IMR-90 (cell line): ENCODE data around the gene MAPK10. TPM values are rescaled to one million over a fixed set of nuclear protein-coding genes. Genes with fewer than 3 reads are reported as not detected.

Experiments
- ATAC-seq: fragments of 200-7000 bp; cut with Tn5 transposase; 2 replicates; pipeline ENCODE4 v1.9.1; 2020; ENCODE audit warnings: low read depth, mild to moderate bottlenecking, moderate library complexity
- BruUV-seq: library from RNA; stranded (reverse); fragments of 400-500 nt; replicated peaks from 2 replicates; lab custom pipeline; 2021; lab: Mats Ljungman, UMichigan
- CTCF ChIA-PET: fragments of 300-600 bp; formaldehyde crosslinking; extraction: SDS; loops from one replicate; lab custom pipeline; 2021; ENCODE audit warnings: antibody characterized with exemption; lab: Yijun Ruan, JAX
- POLR2A ChIA-PET: fragments of 300-600 bp; sonication (Branson Sonifier 250); formaldehyde crosslinking; loops from one replicate; lab custom pipeline; 2022; ENCODE audit warnings: antibody characterized with exemption; ENCODE audit not compliant: unreplicated experiment; lab: Charles Lee
- DNase-seq: peaks from one replicate; pipeline ENCODE4 v3.0.0; 2013
- H2AFZ ChIP-seq: replicated peaks from 2 replicates; pipeline ENCODE3; 2013; ENCODE audit warnings: low read length, mild to moderate bottlenecking; ENCODE audit not compliant: poor library complexity
- H2AK5ac ChIP-seq: 2 replicates; pipeline ENCODE4 v1.6.1; 2013; ENCODE audit warnings: low read depth, low read length, inconsistent platforms
- H2AK9ac ChIP-seq: replicated peaks from 2 replicates; pipeline ENCODE3; 2013; ENCODE audit warnings: mild to moderate bottlenecking, low read depth, low read length, moderate library complexity; ENCODE audit not compliant: poor library complexity
- H2BK120ac ChIP-seq: 2 replicates; pipeline ENCODE4 v1.6.1; 2013; ENCODE audit warnings: low read depth, low read length, inconsistent platforms
- H2BK15ac ChIP-seq: 3 replicates; pipeline ENCODE4 v1.6.1; 2013; ENCODE audit warnings: low read depth, low read length, inconsistent platforms
- H2BK20ac ChIP-seq: 2 replicates; pipeline ENCODE4 v1.6.1; 2013; ENCODE audit warnings: low read depth, mild to moderate bottlenecking, inconsistent platforms, low read length, moderate library complexity
- H2BK5ac ChIP-seq: 2 replicates; pipeline ENCODE4 v1.6.1; 2013; ENCODE audit warnings: mild to moderate bottlenecking, low read depth, low read length, inconsistent platforms; ENCODE audit not compliant: poor library complexity, severe bottlenecking
- H3K14ac ChIP-seq: replicated peaks from 2 replicates; pipeline ENCODE4 v1.6.1; 2013; ENCODE audit warnings: low read depth, low read length, inconsistent platforms
- H3K18ac ChIP-seq: 2 replicates; pipeline ENCODE4 v1.6.1; 2013; ENCODE audit warnings: low read depth, low read length, control low read depth
- H3K23ac ChIP-seq: 2 replicates; pipeline ENCODE4 v1.6.1; 2013; ENCODE audit warnings: low read depth, low read length, inconsistent platforms
- H3K27ac ChIP-seq: 2 replicates; pipeline ENCODE4 v1.5.1; 2013; ENCODE audit warnings: mild to moderate bottlenecking, control low read depth, low read length; ENCODE audit not compliant: insufficient read depth
- H3K27me3 ChIP-seq: 2 replicates; pipeline ENCODE4 v1.6.1; 2013; ENCODE audit warnings: low read length; ENCODE audit not compliant: control insufficient read depth, insufficient read depth
- H3K36me3 ChIP-seq: 2 replicates; pipeline ENCODE4 v1.6.1; 2013; ENCODE audit warnings: low read length, mixed read lengths; ENCODE audit not compliant: control insufficient read depth, insufficient read depth
- H3K4ac ChIP-seq: 2 replicates; pipeline ENCODE4 v1.6.1; 2013; ENCODE audit warnings: low read depth, low read length, inconsistent platforms
- H3K4me1 ChIP-seq: 2 replicates; pipeline ENCODE4 v1.6.1; 2013; ENCODE audit warnings: low read length, mixed read lengths; ENCODE audit not compliant: control insufficient read depth, insufficient read depth
- H3K4me2 ChIP-seq: 2 replicates; pipeline ENCODE4 v1.6.1; 2013; ENCODE audit warnings: low read depth, mild to moderate bottlenecking, control low read depth, low read length, moderate library complexity
- H3K4me3 ChIP-seq: 2 replicates; pipeline ENCODE4 v1.5.1; 2013; ENCODE audit warnings: low read depth, mild to moderate bottlenecking, control low read depth, low read length, moderate library complexity; ENCODE audit not compliant: insufficient read depth
- H3K56ac ChIP-seq: 2 replicates; pipeline ENCODE4 v1.6.1; 2013; ENCODE audit warnings: low read length, inconsistent platforms; ENCODE audit not compliant: insufficient read depth; ENCODE audit errors: extremely low read depth
- H3K79me1 ChIP-seq, 2 experiments: 2 replicates each; pipeline ENCODE4 v1.6.1; 2013; ENCODE audit warnings: low read length in 2 of 2, inconsistent platforms in 1 of 2, low read depth in 1 of 2
- H3K9ac ChIP-seq: 2 replicates; pipeline ENCODE4 v1.6.1; 2013; ENCODE audit warnings: low read depth, low read length, control low read depth
- H3K9me1 ChIP-seq: 2 replicates; pipeline ENCODE4 v1.6.1; 2013; ENCODE audit warnings: low read length, inconsistent platforms; ENCODE audit not compliant: insufficient read depth
- H3K9me3 ChIP-seq: 2 replicates; pipeline ENCODE4 v1.6.1; 2013; ENCODE audit warnings: low read length; ENCODE audit not compliant: control insufficient read depth, insufficient read depth
- H4K20me1 ChIP-seq: 2 replicates; pipeline ENCODE4 v1.6.1; 2013; ENCODE audit warnings: low read length, inconsistent platforms; ENCODE audit not compliant: insufficient read depth
- H4K5ac ChIP-seq: 2 replicates; pipeline ENCODE4 v1.6.1; 2013; ENCODE audit warnings: mild to moderate bottlenecking, low read depth, low read length, control low read depth
- H4K8ac ChIP-seq, 2 experiments: 2 replicates each; pipeline ENCODE4 v1.6.1; 2013; ENCODE audit warnings: low read depth in 2 of 2, low read length in 2 of 2, control low read depth in 1 of 2, inconsistent platforms in 1 of 2
- H4K91ac ChIP-seq: 2 replicates; pipeline ENCODE4 v1.6.1; 2013; ENCODE audit warnings: low read depth, low read length, inconsistent platforms; ENCODE audit not compliant: insufficient read depth
- BHLHE40 ChIP-seq: fragments of 150-350 bp; IDR thresholded peaks from 2 replicates; pipeline ENCODE4 v1.6.1; 2016; ENCODE audit warnings: mild to moderate bottlenecking, low read depth, low read length
- CEBPB ChIP-seq: IDR thresholded peaks from 2 replicates; pipeline ENCODE4 v1.6.1; 2012; ENCODE audit warnings: low read depth, low read length, improper control_type of control experiment
- CHD1 ChIP-seq: IDR thresholded peaks from 2 replicates; pipeline ENCODE4 v1.6.1; 2012; ENCODE audit warnings: low read depth, low read length, improper control_type of control experiment
- ELK1 ChIP-seq: fragments of 150-350 bp; IDR thresholded peaks from 2 replicates; pipeline ENCODE4 v1.6.1; 2016; ENCODE audit warnings: low read depth, mild to moderate bottlenecking, low read length, moderate library complexity, borderline replicate concordance
- FOS ChIP-seq: fragments of 150-350 bp; IDR thresholded peaks from 2 replicates; pipeline ENCODE4 v1.6.1; 2016; ENCODE audit warnings: low read depth, low read length
- MAFK ChIP-seq: IDR thresholded peaks from 2 replicates; pipeline ENCODE4 v1.6.1; 2012; ENCODE audit warnings: low read depth, low read length, improper control_type of control experiment
- NFE2L2 ChIP-seq: fragments of 150-350 bp; IDR thresholded peaks from 2 replicates; pipeline ENCODE4 v1.6.1; 2016; ENCODE audit warnings: low read depth, mild to moderate bottlenecking, low read length
- RAD21 ChIP-seq: IDR thresholded peaks from 2 replicates; pipeline ENCODE4 v1.6.1; 2012; ENCODE audit warnings: low read length, improper control_type of control experiment
- RCOR1 ChIP-seq: IDR thresholded peaks from 2 replicates; pipeline ENCODE4 v1.6.1; 2012; ENCODE audit warnings: mild to moderate bottlenecking, low read length, improper control_type of control experiment; ENCODE audit not compliant: insufficient replicate concordance
- RFX5 ChIP-seq: IDR thresholded peaks from 2 replicates; pipeline ENCODE4 v1.8.0; 2012; ENCODE audit warnings: low read depth, mild to moderate bottlenecking, low read length, moderate library complexity
- USF2 ChIP-seq: fragments of 150-350 bp; IDR thresholded peaks from 2 replicates; pipeline ENCODE4 v1.6.1; 2017; ENCODE audit warnings: mild to moderate bottlenecking, antibody characterized with exemption, low read length, low read depth
- WGBS, 2 experiments: methylation state at CpG; one replicate each; pipeline versions ENCODE4 v1.1.5 to v1.1.7; 2013; ENCODE audit warnings: missing lambda C conversion rate in 2 of 2; ENCODE audit not compliant: insufficient read length in 1 of 2; ENCODE audit errors: extremely low coverage in 2 of 2; 5-methylcytosine and 5-hydroxymethylcytosine counted together
- dilution Hi-C: fragments of 300-500 bp; cut with HindIII; formaldehyde crosslinking; loops from one replicate; pipeline ENCODE4 v1.14.3; 2018; ENCODE audit warnings: low sequenced_read_pairs; ENCODE audit not compliant: unreplicated experiment
- in situ Hi-C: fragments of 300-500 bp; cut with MboI; formaldehyde crosslinking; loops from 3 replicates; pipeline ENCODE4 v1.14.3; 2019; ENCODE audit warnings: low sequenced_read_pairs, inconsistent platforms, mixed read lengths
- intact Hi-C: fragments of 100-400 bp; cut with micrococcal nuclease; formaldehyde crosslinking; loops from 2 replicates; pipeline ENCODE4 v1.10.0; 2022
- polyA plus RNA-seq, 3 experiments: library from polyadenylated mRNA; depleted of rRNA; stranded (reverse); fragments of >200 nt; gene quantifications; 2 replicates each; pipeline ENCODE4 v1.2.3, GENCODE V29; 2012; ENCODE audit warnings: low replicate concordance in 1 of 3
- total RNA-seq: library from RNA; depleted of rRNA; stranded (reverse); fragments of >200 nt; gene quantifications from 2 replicates; pipeline ENCODE4 v1.2.3, GENCODE V29; 2012

MAPK10 gene
- total and polyA plus RNA-seq, 2 of the 4 experiments (the other 2 are of a cell fraction): 2.8 to 6.5 TPM

GRCh38 chr4:86036736-86037135 is 323.1 kb downstream of the MAPK10 start:
- Histone ChIP-seq H4K91ac (no peak overlapping the region), H2BK120ac (peak overlapping the region; percentile 28; the same call in 1 of the 2 replicates), H3K9me1 (0 out of 2 replicates have a peak, but pooled peaks cover 2% of the 10 kb centered on the region), H3K27ac (no peak overlapping the region), H2AFZ (no peak overlapping the region), H4K20me1 (no peaks in the 10 kb centered on the region), H2BK15ac (no peak overlapping the region), H3K18ac (no peak overlapping the region; the same call in 1 of the 2 replicates), H3K14ac (no peak overlapping the region), H2AK9ac (no peak overlapping the region), H3K23ac (no peak overlapping the region), H3K4me2 (peak overlapping the region; percentile 41; the same call in 1 of the 2 replicates), H3K79me1 (no peaks in the 10 kb centered on the region), H2AK5ac (no peak overlapping the region), H3K36me3 (no peaks in the 10 kb centered on the region), H3K4me3 (no peak overlapping the region), H2BK5ac (peak overlapping the region; percentile 61), H3K27me3 (no peaks in the 10 kb centered on the region), H3K56ac (no peak overlapping the region), H2BK20ac (no peak overlapping the region), H3K9ac (no peak overlapping the region), H4K8ac (no peak overlapping the region), H3K9me3 (no peaks in the 10 kb centered on the region), H3K4me1 (peaks cover 16% of the 10 kb centered on the region), H4K5ac (no peak overlapping the region), H3K4ac (peak overlapping the region; percentile 7; the same call in 1 of the 2 replicates)
- dilution Hi-C loops: no loop called here
- BruUV-seq: no TSS peak
- in situ Hi-C loops: loop anchor here (10.0 kb wide), 1 partner anchor 272 kb away; no protein-coding TSS in a partner anchor
- ChIA-PET POLR2A (no interaction called here), CTCF (interaction anchor here (1.0 to 1.6 kb wide), 2 partner anchors 9 to 241 kb away, joined by 3 to 5 read pairs; no protein-coding TSS in a partner anchor)
- no CpG with 5 or more reads among the region's 4 CpGs for WGBS, 2 experiments
- ATAC-seq (peak; percentile 24), DNase-seq (peak; percentile 69)
- peak; percentile 40 for TF ChIP-seq MAFK
- no peak for TF ChIP-seq CHD1
- 0 out of 2 replicates have a peak, but pooled peaks have one; percentile 23 for TF ChIP-seq CEBPB
- TF ChIP-seq RFX5: no peak
- no peak for TF ChIP-seq RCOR1
- no peak for TF ChIP-seq BHLHE40
- TF ChIP-seq NFE2L2: no peak
- no peak for TF ChIP-seq RAD21
- no peak for TF ChIP-seq FOS
- no peak for TF ChIP-seq ELK1
- no peak for TF ChIP-seq USF2
- intact Hi-C loops: no loop called here
